Small intestine (tissue), 16 donors: ENCODE measurements around the gene SLC6A1. TPM values are rescaled to one million over a fixed set of nuclear protein-coding genes. Genes with fewer than 3 reads are reported as not detected.
A peak's percentile ranks its signal among the peaks of the same experiment; 100 is the strongest.

Source experiments
- DNase-seq, 2 donors: peaks; one replicate each; pipeline versions ENCODE4 v3.0.0 to v3.0.0-alpha.2; 2013
- FAIRE-seq: peaks from 2 replicates; lab custom pipeline; 2012; peaks lifted over from hg19 to GRCh38; lab: Jason Lieb, UNC
- H3K27ac ChIP-seq, 3 donors: one replicate each; pipeline ENCODE4 v1.5.1; 2013; ENCODE audit warnings: low read length in 2 of 3, mild to moderate bottlenecking in 2 of 3, control low read depth in 1 of 3, inconsistent platforms in 1 of 3, low read depth in 1 of 3, moderate library complexity in 1 of 3
- H3K27me3 ChIP-seq, 3 donors: one replicate each; pipeline ENCODE4 v1.6.1; 2013; ENCODE audit warnings: low read length in 3 of 3, inconsistent platforms in 1 of 3; ENCODE audit not compliant: control insufficient read depth in 3 of 3, insufficient read depth in 3 of 3
- H3K36me3 ChIP-seq, 3 donors: one replicate each; pipeline ENCODE4 v1.6.1; 2013; ENCODE audit warnings: low read length in 3 of 3, inconsistent platforms in 1 of 3, low read depth in 1 of 3, mild to moderate bottlenecking in 1 of 3, moderate library complexity in 1 of 3; ENCODE audit not compliant: control insufficient read depth in 3 of 3, insufficient read depth in 2 of 3
- H3K4me1 ChIP-seq, 3 donors: one replicate each; pipeline ENCODE4 v1.6.1; 2013; ENCODE audit warnings: low read length in 2 of 3, inconsistent platforms in 1 of 3, low read depth in 1 of 3, mild to moderate bottlenecking in 1 of 3, moderate library complexity in 1 of 3; ENCODE audit not compliant: control insufficient read depth in 3 of 3, insufficient read depth in 2 of 3
- H3K4me3 ChIP-seq, 3 donors: one replicate each; pipeline ENCODE4 v1.5.1; 2013; ENCODE audit warnings: low read length in 3 of 3, control low read depth in 1 of 3, inconsistent platforms in 1 of 3, low read depth in 1 of 3, mild to moderate bottlenecking in 1 of 3, moderate library complexity in 1 of 3
- H3K9me3 ChIP-seq, 2 donors: one replicate each; pipeline ENCODE4 v1.6.1; 2013; ENCODE audit warnings: low read depth in 1 of 2, low read length in 1 of 2; ENCODE audit not compliant: control insufficient read depth in 2 of 2, insufficient read depth in 1 of 2
- WGBS, 3 donors: extraction: QIAGEN DNeasy Blood & Tissue Kit; methylation state at CpG; one replicate each; pipeline ENCODE4 v1.1.7; 2013; 5-methylcytosine and 5-hydroxymethylcytosine counted together
- long read RNA-seq, 10 donors: transcript quantifications; one replicate each; lab custom pipeline, GENCODE V29; 2026
- polyA plus RNA-seq, 4 donors: library from polyadenylated mRNA; stranded (reverse) in 3 of 4; unstranded in 1 of 4; fragments of 200-250 nt in 3 of 4; fragments of 120-200 nt in 1 of 4; gene quantifications; one replicate each; pipeline versions ENCODE4 v1.2.1 to v1.2.3, GENCODE V29; 2013
- donor health status: healthy with polysubstance abuse.
- donor health status: control.
- donor health status: control.
- donor health status: Bipolar disorder and iron deficiency.
- donor health status: healthy.

Gene SLC6A1
- under 1 TPM in 2 of 4 donors, not detected in 2; 0.27 to 0.72 TPM for polyA plus RNA-seq
- long read RNA-seq, donor 1, result 0 reads
- long read RNA-seq, donor 2, full-length matches to known transcripts, result 1 of 1 reads
- long read RNA-seq, donor 2, partial matches to known transcripts, result 0 of 1 reads
- long read RNA-seq, donor 2, other reads (novel, unspliced or antisense), result 0 of 1 reads
- long read RNA-seq, donor 3, result 0 reads
- long read RNA-seq, donor 4, result 0 reads
- long read RNA-seq, donor 5, result 0 reads
- long read RNA-seq, donor 6, result 0 reads
- long read RNA-seq, donor 7, result 0 reads
- long read RNA-seq, donor 8, result 0 reads
- long read RNA-seq, donor 9, result 0 reads
- long read RNA-seq, donor 10, result 0 reads

DNA sequence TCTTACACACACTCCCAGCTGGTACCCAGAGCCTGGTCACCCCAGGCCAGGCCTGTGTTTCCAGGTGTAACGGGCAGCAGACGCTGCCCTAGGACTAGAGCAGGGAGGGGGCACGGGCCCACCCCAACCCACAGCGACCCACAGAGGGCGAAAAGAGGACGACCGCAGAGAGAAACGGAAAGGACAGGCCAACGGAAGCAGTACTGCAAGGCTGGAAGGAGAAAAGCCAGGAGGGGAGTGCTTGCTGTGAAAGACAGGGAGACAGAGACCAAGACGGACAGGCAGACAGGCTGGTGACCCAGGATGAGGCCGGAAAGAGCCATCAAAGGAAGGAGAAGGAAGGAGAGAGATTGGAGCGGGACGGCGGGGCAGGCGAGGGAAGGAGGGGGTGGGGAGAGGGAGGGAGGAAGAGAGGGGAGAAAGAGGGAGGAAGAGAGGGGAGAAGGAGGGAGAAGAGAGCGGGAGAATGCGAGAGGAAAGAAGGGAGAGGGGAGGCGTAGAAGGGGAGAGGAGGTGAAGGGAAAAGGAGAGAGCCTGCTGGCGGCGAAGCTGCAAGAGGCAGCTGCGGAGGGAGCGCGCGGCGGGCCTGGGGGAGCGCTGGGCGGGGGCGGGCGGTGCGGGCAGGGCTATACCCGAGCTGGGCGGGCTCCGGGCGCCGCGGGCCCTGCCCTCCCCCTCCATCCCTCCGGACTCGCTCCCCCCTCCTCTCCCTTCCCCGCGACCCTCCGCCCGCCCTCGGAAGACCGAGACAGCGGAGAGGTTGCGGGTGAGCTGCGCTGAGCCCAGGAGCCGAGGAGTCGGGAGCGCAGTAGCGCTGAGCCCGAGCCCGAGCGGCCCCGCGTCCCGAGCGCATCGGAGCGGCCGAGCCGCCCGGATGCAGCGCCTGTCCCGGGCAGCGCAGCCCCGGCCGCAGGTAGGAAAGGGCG lies at the start of gene SLC6A1:
Gene SLC6A1, plus strand, starts transcription at position 732 of the 926 bp plus-strand sequence. CDS start 24,464 bp downstream, outside the sequence.
- peak within 1 kb of the TSS in 2 of 3 donors; percentile 5 to 15 for H3K4me3 ChIP-seq
- peaks cover 0 to 60% (median 23%) of the 10 kb centered on the region in 3 donors for H3K27me3 ChIP-seq
- WGBS, 3 donors, result 1 to 2% (median 2%) methylated on average over 29 to 66 of the region's 69 CpGs
- H3K4me1 ChIP-seq, result no peaks in the 10 kb centered on the region
- no peaks in the 10 kb centered on the region for H3K9me3 ChIP-seq
- DNase-seq (peak in 1 of 2 donors; percentile 5), FAIRE-seq (no peak)
- no peaks in the 10 kb centered on the region for H3K36me3 ChIP-seq
- no peak within 1 kb of the TSS for H3K27ac ChIP-seq

DNA sequence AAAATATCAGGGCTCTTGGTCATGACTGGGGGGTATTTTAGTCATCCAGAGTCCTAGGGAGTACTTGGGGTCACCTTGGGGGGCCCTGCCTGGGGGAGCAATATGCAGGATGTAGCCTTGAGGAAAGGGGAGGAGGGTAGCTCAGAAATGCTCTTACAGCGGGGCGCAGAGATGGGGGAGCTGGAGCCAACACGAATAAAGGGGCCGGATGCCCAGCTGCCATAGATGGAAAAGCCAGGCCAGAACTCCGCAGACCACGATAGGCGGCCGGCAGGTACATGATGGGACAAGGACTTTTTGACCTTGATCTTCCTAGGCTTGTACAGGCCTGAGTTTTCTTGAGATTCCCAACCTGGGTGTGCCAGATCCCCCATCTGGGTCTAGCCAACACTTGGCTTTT lies 47.7 kb upstream of the SLC6A1 start:
- FAIRE-seq (no peak), DNase-seq (no peak)
- H3K4me3 ChIP-seq, result no peak overlapping the region
- H3K27me3 ChIP-seq, result no peaks in the 10 kb centered on the region
- WGBS, 3 donors, result 90 to 94% (median 93%) methylated on average over 8 of the region's 8 CpGs
- no peaks in the 10 kb centered on the region for H3K4me1 ChIP-seq
- H3K36me3 ChIP-seq, result no peaks in the 10 kb centered on the region
- H3K9me3 ChIP-seq, result peaks cover 0 to 4% of the 10 kb centered on the region in 2 donors
- no peak overlapping the region for H3K27ac ChIP-seq

DNA sequence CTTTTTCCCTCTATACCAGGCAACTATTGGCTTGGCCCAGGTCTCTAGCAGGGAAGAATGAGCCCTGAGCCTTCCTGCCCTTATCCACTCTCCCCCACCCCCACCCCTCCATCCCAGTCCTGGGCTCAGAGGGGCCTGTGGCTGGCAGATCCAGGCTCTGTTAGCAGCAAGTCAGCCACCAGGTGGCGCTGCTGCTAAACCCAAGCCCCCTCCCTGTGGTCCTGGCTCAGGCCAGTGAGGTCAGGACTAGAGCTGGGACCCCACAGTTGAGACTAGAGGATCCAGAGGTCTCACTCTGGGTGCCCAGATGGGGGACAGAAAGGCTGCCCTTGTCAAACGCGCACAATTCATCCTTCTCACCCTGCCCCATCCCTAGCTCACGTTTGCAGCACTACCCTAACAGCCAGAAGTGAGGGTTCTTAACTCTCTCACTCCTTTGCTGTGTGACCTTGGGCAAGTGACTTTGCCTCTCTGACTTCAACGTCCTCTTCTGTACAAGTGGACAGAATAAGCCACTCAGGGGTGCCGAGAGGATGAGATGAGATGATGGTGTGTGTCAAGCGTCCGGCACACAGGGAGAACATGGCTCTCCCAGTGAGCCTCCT lies 46.8 kb upstream of the SLC6A1 start:
- H3K4me1 ChIP-seq, result no peaks in the 10 kb centered on the region
- no peak overlapping the region for H3K27ac ChIP-seq
- WGBS, 3 donors, result 40 to 50% (median 47%) methylated on average over 8 of the region's 8 CpGs
- H3K9me3 ChIP-seq, result peaks cover 0 to 4% of the 10 kb centered on the region in 2 donors
- H3K4me3 ChIP-seq, result no peak overlapping the region
- FAIRE-seq, result no peak
- H3K36me3 ChIP-seq, result no peaks in the 10 kb centered on the region
- H3K27me3 ChIP-seq, result no peaks in the 10 kb centered on the region
- peak; percentile 32 to 51 for DNase-seq

DNA sequence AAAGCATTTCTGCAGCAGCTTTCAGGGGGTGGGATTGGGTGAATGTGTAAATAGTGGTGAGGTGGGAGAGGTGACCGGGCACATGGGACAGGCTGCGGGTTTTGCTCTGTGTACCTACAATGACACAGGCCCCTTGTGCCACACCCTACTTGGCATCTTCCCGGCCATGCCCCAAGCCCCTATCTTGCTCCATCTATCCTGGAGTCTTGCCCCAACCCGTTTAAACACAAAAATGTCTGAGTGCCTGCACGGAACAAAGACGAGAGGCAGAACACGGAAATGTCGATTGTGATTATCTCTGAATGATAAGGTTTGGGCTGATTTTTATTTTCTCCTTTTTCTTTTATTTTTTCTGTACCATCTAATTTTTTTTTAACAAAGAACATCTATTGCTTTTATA lies 46.0 kb upstream of the SLC6A1 start:
- WGBS, 3 donors, result 17 to 57% (median 45%) methylated on average over 8 of the region's 8 CpGs
- Histone ChIP-seq H3K36me3 (no peaks in the 10 kb centered on the region), H3K27ac (no peak overlapping the region), H3K4me1 (no peaks in the 10 kb centered on the region), H3K9me3 (peaks cover 0 to 4% of the 10 kb centered on the region in 2 donors), H3K4me3 (no peak overlapping the region), H3K27me3 (no peaks in the 10 kb centered on the region)
- FAIRE-seq (no peak), DNase-seq (no peak)

DNA sequence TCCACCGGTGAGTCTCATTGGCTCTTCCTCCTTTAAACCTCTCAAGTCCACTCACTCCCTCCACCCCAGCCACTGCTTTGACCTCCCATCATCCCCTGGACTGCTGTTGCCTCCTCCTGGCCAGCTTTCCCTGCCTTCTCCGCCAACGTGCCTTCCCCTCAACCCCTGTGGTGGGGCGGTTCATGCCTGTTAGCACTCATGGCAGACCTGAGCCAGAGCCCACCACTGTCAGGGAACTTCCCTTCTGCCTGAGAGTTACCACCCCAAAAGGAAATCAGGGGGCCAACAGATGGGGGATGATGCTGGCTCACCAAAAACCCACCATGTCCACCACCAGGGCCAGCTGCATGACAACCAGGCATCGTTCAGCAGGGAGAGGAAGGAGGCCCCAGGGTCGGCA lies 44.2 kb upstream of the SLC6A1 start:
- no peaks in the 10 kb centered on the region for H3K27me3 ChIP-seq
- FAIRE-seq, result no peak

DNA sequence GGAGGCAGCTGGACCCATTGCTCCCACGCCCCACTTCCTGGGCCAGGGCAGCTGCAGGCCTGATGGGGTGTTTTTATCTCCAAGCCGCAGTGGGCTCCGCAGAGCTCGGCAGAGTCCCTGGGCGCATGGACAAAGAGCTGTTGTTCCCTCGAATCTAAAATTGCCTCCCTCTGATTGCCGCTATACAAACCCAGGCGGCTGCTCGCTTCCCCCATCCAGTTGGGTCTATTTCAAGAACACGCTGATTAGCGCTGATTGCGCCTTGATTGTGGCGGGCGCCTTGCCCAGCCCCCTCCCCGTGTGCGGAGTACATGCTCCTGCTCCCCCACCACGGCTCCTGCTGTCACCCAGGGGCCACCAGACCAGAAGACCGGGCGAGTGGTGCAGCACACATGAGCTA lies 43.4 kb upstream of the SLC6A1 start:
- 17 to 75% (median 34%) methylated on average over 19 of the region's 19 CpGs for whole genome bisulfite sequencing, 3 donors
- no peaks in the 10 kb centered on the region for H3K4me1 ChIP-seq
- H3K36me3 ChIP-seq, result no peaks in the 10 kb centered on the region
- no peaks in the 10 kb centered on the region for H3K27me3 ChIP-seq
- FAIRE-seq, result no peak
- H3K4me3 ChIP-seq, result no peak overlapping the region
- no peak overlapping the region for H3K27ac ChIP-seq
- no peaks in the 10 kb centered on the region for H3K9me3 ChIP-seq
- no peak for DNase-seq

More for the DNA sequence above, 44.2 kb upstream of the SLC6A1 start:
- 74 to 91% (median 75%) methylated on average over 6 of the region's 6 CpGs for WGBS, 3 donors
- Histone ChIP-seq H3K4me3 (no peak overlapping the region), H3K36me3 (no peaks in the 10 kb centered on the region), H3K4me1 (no peaks in the 10 kb centered on the region), H3K9me3 (no peaks in the 10 kb centered on the region), H3K27ac (no peak overlapping the region)
- DNase-seq, result no peak

GRCh38 chr3:10950476-10951294 lies 41.9 kb upstream of the SLC6A1 start:
- FAIRE-seq, result no peak
- WGBS, 3 donors, result 33 to 46% (median 43%) methylated on average over 11 to 12 of the region's 12 CpGs
- peak; percentile 13 to 33 for DNase-seq
- no peak overlapping the region for H3K4me3 ChIP-seq
- H3K27ac ChIP-seq, result no peak overlapping the region
- no peaks in the 10 kb centered on the region for H3K27me3 ChIP-seq
- H3K9me3 ChIP-seq, result no peaks in the 10 kb centered on the region
- no peaks in the 10 kb centered on the region for H3K36me3 ChIP-seq
- no peaks in the 10 kb centered on the region for H3K4me1 ChIP-seq
